Coronary artery (tissue), 2 donors: Measurements from ENCODE around the gene UBE2E2.
"Not testable (repeated sequence)": the region's sequence is repeated elsewhere in the genome, so short reads cannot be mapped to it uniquely, and the experiment has no call there.

Source experiments
- DNase-seq: peaks from one replicate; pipeline ENCODE4 v3.0.0-alpha.2; 2017; ENCODE audit warnings: low spot score
- H3K27ac ChIP-seq, 2 donors: fragments of 200-600 bp; sonication (generic); one replicate each; pipeline ENCODE4 v1.5.1; 2016 to 2019
- H3K4me3 ChIP-seq: fragments of 200-600 bp; sonication (generic); 2 replicates; pipeline ENCODE4 v1.5.1; 2016; ENCODE audit warnings: mild to moderate bottlenecking, moderate library complexity
- CTCF ChIP-seq: fragments of 200-600 bp; sonication (generic); IDR thresholded peaks from one replicate; pipeline ENCODE4 v1.5.1; 2019; ENCODE audit warnings: antibody characterized with exemption

Gene UBE2E2

GRCh38 chr3:23174426-23175039 lies 28.6 kb upstream of the UBE2E2 start:
- no peak overlapping the region for H3K27ac ChIP-seq
- no peak overlapping the region for H3K4me3 ChIP-seq
- DNase-seq: no peak
- TF ChIP-seq CTCF: no peak

GRCh38 chr3:23175341-23176083 lies 27.6 kb upstream of the UBE2E2 start:
- H3K27ac ChIP-seq: no peak overlapping the region
- H3K4me3 ChIP-seq: no peak overlapping the region
- TF ChIP-seq CTCF: no peak
- no peak for DNase-seq

GRCh38 chr3:23176839-23177238 lies 26.3 kb upstream of the UBE2E2 start:
- DNase-seq, H3K27ac ChIP-seq, H3K4me3 ChIP-seq: not testable (repeated sequence)

GRCh38 chr3:23182996-23183513 lies 20.1 kb upstream of the UBE2E2 start:
- H3K27ac ChIP-seq: no peak overlapping the region
- TF ChIP-seq CTCF: no peak
- no peak overlapping the region for H3K4me3 ChIP-seq
- no peak for DNase-seq

GRCh38 chr3:23183731-23184130 lies 19.4 kb upstream of the UBE2E2 start:
- H3K4me3 ChIP-seq: no peak overlapping the region
- no peak for DNase-seq
- no peak overlapping the region for H3K27ac ChIP-seq
- TF ChIP-seq CTCF: no peak

- H3K4me3 ChIP-seq: no peak overlapping the region
- no peak for DNase-seq
- H3K27ac ChIP-seq: no peak overlapping the region
- TF ChIP-seq CTCF: no peak
Observed at GRCh38 chr3:23185861-23186260, 17.3 kb upstream of the UBE2E2 start.

- H3K4me3 ChIP-seq: no peak overlapping the region
- no peak overlapping the region for H3K27ac ChIP-seq
- no peak for TF ChIP-seq CTCF
- no peak for DNase-seq
Observed at GRCh38 chr3:23189187-23189586, 13.9 kb upstream of the UBE2E2 start.
